NCI-H2171 (cell line): Measurements from ENCODE around the gene RHO.

Source experiments
- DNase-seq: peaks from one replicate; lab custom pipeline; 2025; lab: John Stamatoyannopoulos, UW

The RHO gene

DNA sequence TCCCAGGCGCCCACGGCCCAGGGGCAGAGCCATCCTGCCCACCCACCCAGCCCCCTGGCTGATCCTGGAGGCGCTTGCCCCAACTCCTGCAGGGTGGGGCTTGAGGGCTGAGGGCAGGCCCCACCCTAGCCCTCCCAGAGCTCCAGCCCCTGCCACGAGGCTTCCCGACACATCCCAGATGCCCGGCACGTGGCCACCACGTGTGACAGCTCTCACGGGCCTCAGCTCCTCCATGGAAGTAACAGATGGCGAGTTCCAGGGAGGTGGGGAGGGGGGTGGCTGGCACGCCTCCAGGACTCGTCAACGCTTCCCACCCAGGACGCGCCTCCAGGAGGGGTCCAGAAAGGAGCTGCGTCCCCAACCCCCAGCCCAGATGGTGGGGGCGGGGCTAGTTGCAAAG is 48.9 kb downstream of the RHO start:
- DNase-seq, result peak; percentile 98

DNA sequence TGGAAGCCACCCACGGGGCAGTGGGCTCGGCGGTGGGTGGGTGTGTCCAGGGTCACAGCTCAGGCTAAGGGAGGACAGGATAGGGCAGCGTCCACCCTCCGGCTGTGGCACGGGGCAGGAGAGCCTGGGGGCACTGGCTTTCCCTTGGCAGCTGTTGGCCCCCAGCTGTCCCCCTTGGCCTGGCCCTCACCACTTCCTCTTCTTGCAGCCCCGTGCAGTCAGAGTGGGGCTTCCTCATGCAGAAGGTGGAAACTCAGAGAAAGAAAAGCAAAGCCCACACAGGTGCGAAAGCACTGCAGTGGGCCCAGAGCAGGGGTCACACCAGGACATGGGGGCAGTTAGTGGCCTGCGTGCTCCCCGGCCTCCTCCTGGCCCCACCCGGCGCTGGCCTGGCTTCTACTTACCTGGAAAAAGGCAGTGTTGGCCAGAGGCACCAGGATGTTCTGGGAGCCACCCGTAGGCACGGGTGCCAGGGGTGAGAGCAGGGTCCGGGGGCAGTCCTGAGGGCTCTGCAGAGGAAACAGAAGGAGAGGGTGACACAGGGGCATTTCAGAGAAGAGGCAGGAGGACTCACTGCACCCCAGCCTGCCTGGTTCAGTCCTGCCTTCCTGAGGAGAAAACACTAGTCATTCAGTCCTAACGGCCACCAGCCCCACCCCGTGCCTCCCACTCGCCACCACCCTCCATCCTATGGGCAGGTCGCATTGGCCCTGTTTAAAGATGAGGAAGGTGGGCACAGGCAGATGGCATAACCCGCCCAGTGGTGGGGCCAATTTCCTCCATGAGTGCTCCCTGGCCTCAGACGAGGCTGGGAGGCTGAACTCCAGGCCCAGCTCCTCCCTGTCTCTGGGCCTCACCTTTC is 49.7 kb downstream of the RHO start:
- DNase-seq, result no peak

DNA sequence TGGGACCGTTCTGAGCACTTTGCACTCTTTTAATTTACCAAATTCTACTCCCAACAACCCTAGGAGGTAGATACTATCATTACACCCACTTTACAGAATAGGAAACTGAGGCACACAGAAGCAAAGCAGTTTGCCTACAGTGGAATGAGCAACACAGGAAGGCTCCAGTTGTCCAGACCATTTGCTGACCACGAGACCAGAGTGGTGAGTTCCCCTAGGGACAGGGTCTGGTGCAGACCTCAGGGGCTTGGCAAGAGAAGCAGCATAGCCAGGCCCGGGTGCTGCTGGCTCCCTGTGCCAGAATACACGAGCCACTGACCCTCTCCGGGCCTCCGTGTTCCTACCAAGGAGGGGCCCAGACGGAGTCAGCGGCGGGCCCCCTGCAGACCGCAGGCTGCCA is 51.6 kb downstream of the RHO start:
- DNase-seq, result no peak

DNA sequence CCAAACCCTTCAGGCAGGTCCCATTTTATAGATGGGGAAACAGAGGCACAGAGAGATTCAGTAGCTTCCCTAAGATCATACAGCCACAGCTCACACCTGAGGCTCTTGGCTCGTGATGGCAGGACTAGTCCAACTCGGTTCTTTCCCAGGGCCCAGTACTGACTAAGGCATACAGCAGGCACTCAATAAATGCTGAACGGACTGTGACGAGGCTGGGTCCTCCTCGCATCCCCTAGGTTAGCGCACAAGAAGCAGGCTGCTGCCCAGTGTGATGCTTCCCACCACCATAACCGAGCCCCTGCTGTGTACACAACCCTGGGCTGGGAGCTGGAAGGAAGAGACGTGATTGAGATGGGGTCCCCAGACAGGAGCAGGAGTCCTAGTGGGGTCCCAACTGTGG is 53.2 kb downstream of the RHO start:
- no peak for DNase-seq

DNA sequence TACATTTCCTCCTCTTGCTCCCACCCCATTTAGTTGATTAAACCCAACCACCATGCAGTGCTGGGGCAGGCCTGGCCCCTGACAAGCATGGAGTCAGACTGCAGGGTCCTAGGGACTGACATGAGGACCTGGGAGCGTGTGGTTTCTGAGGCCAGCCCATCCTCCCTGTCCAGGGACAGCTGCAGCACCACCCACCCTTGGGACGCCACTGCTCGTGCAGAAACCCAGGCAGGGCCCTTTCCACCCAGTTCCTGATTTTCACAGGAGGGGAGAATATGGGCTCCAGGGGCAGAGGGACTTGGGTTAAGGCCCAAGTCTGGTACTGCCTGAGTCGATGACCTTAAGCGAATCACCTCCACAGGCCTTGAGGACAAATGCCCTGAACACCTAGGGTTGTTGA is 54.4 kb downstream of the RHO start:
- no peak for DNase-seq

DNA sequence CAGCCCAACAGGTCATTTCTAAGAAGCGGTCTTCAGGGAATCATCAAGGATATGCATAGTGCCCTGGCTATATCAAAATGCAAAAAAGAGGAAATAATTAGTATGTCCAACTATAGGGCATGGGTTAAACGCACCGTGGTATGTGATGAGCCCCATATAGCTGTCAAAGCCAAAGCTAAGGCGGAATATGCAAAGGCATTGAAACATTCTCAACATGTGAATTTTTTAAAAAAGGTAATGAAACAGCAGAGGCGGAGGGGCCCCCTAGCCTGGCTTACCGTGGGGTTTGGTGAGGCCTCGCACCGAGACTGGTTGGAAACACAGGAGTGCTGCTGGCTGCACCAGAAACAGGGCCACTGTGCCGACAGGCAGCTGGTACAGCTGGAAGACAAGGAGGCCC is 54.9 kb downstream of the RHO start:
- no peak for DNase-seq

DNA sequence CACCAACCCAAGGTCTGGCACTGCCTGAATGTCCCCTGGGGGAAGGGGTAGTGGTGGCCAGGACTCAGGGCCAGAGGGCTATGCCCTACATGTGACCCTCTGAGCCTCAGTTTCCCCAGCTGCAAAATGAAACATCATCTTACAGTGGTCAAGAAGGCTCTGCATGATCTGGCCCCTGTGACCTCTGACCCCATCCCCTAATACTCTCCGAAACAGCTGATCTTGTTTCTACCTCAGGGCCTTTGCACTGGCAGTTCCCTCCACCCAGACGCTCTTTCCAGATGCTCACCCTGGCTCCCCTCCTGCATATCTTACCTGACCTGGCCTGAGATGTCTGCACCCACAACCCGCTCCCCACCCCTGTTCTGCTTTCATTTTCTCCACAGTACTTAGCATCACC is 56.2 kb downstream of the RHO start:
- no peak for DNase-seq
